Body of pancreas (tissue), 4 donors: Measurements from ENCODE around the gene HOXD8. TPM values are rescaled to one million over a fixed set of nuclear protein-coding genes. Genes with fewer than 3 reads are reported as not detected.

Source experiments
- ATAC-seq: fragments of 150-250 bp; one replicate; pipeline ENCODE4 v1.9.1; 2016
- DNase-seq, 4 donors: peaks; one replicate each; pipeline ENCODE4 v3.0.0-alpha.2; 2019
- H3K27ac ChIP-seq, 4 donors: fragments of 200-600 bp; sonication (generic); 1 replicate in 3 of 4; 2 replicates in 1 of 4; pipeline versions ENCODE4 v1.5.1 to v1.6.1; 2016 to 2019; ENCODE audit warnings: mild to moderate bottlenecking in 1 of 4, mixed read lengths in 1 of 4, moderate library complexity in 1 of 4
- H3K27me3 ChIP-seq, 2 donors: fragments of 200-600 bp; sonication (generic); one replicate each; pipeline ENCODE4 v1.6.0; 2016; ENCODE audit warnings: mild to moderate bottlenecking in 1 of 2
- H3K36me3 ChIP-seq, 2 donors: fragments of 200-600 bp; sonication (generic); replicated peaks in 1 of 2; 2 replicates each; pipeline ENCODE4 v1.5.1; 2016; ENCODE audit warnings: low read depth in 2 of 2; ENCODE audit not compliant: insufficient read depth in 1 of 2
- H3K4me1 ChIP-seq: fragments of 200-600 bp; sonication (generic); one replicate; pipeline ENCODE4 v1.6.0; 2016
- H3K4me3 ChIP-seq, 2 donors: fragments of 200-600 bp; sonication (generic); 1 replicate in 1 of 2; 2 replicates in 1 of 2; pipeline ENCODE4 v1.5.1; 2016 to 2019
- H3K9me3 ChIP-seq, 3 donors: fragments of 200-600 bp; sonication (generic); 1 replicate in 2 of 3; 2 replicates in 1 of 3; pipeline ENCODE4 v1.5.1; 2016
- POLR2A ChIP-seq, 3 donors: fragments of 450-650 bp; IDR thresholded peaks; one replicate each; pipeline ENCODE4 v1.6.1; 2016; ENCODE audit warnings: antibody characterized with exemption in 3 of 3, mild to moderate bottlenecking in 2 of 3
- WGBS, 2 donors: methylation state at CpG; one replicate each; pipeline ENCODE4 v1.1.5; 2017; 5-methylcytosine and 5-hydroxymethylcytosine counted together
- intact Hi-C: fragments of 100-400 bp; cut with DNase I; formaldehyde crosslinking; loops from one replicate; pipeline ENCODE4 v1.15.1; 2023
- total RNA-seq, 2 donors: library from RNA; depleted of rRNA; stranded (reverse); fragments of >200 nt; gene quantifications; one replicate each; pipeline ENCODE4 v1.1.0, GENCODE V29; 2016
- TF ChIP-seq, protein P1 (sequence below), 7 experiments: fragments of 450-650 bp in 4 of 7; fragments of 200-600 bp in 3 of 7; sonication (generic) in 3 of 7; IDR thresholded peaks; one replicate each; pipeline ENCODE4 v1.5.1; 2016 to 2019; ENCODE audit warnings: antibody characterized with exemption in 7 of 7

HOXD8 gene
- total RNA-seq, 2 donors from 2014 or later = 2.6 to 3.1 TPM

DNA sequence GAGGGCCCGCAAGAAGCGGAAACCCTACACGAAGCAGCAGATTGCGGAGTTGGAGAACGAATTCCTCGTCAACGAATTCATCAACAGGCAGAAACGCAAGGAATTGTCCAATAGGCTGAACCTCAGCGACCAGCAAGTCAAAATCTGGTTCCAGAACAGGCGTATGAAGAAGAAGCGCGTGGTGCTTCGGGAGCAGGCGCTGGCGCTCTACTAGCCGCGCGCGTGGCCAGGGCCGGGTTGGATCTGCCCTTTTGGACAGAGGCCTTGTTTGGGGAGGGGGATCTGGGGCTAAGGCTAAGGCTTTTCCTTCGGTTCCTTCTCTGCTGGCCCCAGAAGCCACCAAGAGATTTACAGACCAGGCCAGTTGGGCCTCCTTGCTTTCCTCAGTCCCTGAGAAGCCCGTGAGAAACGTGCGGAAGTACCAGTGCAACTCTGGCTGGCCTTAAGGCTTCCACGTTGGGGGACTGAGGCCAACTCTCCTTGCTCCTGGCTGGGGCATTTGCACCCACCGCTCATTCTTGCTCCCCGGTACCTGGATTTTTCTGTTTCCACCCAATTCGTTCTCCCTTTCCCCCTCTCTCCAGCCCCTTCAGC, 28.9 kb upstream of the HOXD8 start:
- WGBS, 2 donors = 5 to 13% methylated on average over 28 of the region's 28 CpGs
- Histone ChIP-seq H3K4me1 (peaks cover 34% of the 10 kb centered on the region), H3K27me3 (peaks cover 0 to 66% of the 10 kb centered on the region in 2 donors), H3K4me3 (no peak overlapping the region), H3K36me3 (no peaks in the 10 kb centered on the region), H3K9me3 (no peaks in the 10 kb centered on the region), H3K27ac (no peak overlapping the region)
- no peak for TF ChIP-seq POLR2A (IDR thresholded peaks at IDR 0.05)
- TF ChIP-seq, protein P1, sequence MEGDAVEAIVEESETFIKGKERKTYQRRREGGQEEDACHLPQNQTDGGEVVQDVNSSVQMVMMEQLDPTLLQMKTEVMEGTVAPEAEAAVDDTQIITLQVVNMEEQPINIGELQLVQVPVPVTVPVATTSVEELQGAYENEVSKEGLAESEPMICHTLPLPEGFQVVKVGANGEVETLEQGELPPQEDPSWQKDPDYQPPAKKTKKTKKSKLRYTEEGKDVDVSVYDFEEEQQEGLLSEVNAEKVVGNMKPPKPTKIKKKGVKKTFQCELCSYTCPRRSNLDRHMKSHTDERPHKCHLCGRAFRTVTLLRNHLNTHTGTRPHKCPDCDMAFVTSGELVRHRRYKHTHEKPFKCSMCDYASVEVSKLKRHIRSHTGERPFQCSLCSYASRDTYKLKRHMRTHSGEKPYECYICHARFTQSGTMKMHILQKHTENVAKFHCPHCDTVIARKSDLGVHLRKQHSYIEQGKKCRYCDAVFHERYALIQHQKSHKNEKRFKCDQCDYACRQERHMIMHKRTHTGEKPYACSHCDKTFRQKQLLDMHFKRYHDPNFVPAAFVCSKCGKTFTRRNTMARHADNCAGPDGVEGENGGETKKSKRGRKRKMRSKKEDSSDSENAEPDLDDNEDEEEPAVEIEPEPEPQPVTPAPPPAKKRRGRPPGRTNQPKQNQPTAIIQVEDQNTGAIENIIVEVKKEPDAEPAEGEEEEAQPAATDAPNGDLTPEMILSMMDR (IDR thresholded peaks at IDR 0.05) = no peak
- ATAC-seq = no peak
- intact Hi-C loops = no loop called here
- no peak for DNase-seq

- ATAC-seq (no peak), DNase-seq (no peak)
- peaks cover 35% of the 10 kb centered on the region for H3K4me1 ChIP-seq
- 7 to 20% methylated on average over 2 of the region's 2 CpGs for WGBS, 2 donors
- no peak overlapping the region for H3K27ac ChIP-seq
- intact Hi-C loops = no loop called here
- H3K4me3 ChIP-seq = no peak overlapping the region
- TF ChIP-seq, protein P1 (IDR thresholded peaks at IDR 0.05) = no peak
- TF ChIP-seq POLR2A (IDR thresholded peaks at IDR 0.05) = no peak
- H3K36me3 ChIP-seq = no peaks in the 10 kb centered on the region
- H3K27me3 ChIP-seq = peaks cover 0 to 72% of the 10 kb centered on the region in 2 donors
- no peaks in the 10 kb centered on the region for H3K9me3 ChIP-seq
Measured at GRCh38 chr2:176101216-176101830, 28.2 kb upstream of the HOXD8 start.

DNA sequence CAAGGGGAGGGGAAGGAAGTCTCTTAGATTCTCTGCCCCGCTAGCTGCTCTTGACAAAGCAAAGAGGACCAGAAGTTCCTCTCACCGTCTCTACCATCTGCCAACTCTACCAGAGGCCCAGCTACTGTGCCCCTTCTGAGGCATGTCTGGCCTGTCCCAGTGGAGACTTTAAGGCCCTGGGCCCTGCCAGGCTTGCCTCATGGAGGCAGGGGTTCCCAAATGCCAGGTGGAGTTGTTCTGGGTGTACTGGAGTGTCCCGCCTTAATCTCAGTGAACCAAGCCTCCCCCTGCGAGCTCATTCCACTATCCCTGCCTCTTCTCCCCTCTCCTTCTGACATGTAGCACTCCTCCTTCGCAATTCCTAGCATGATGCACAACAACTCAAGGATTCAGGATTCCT, 27.7 kb upstream of the HOXD8 start:
- DNase-seq = no peak
- intact Hi-C loops = no loop called here
- H3K9me3 ChIP-seq = no peaks in the 10 kb centered on the region
- H3K27ac ChIP-seq = no peak overlapping the region
- H3K27me3 ChIP-seq = peaks cover 0 to 75% of the 10 kb centered on the region in 2 donors
- 42 to 47% methylated on average over 5 of the region's 5 CpGs for WGBS, 2 donors
- H3K36me3 ChIP-seq = no peaks in the 10 kb centered on the region
- ATAC-seq = no peak
- peaks cover 35% of the 10 kb centered on the region for H3K4me1 ChIP-seq
- no peak for TF ChIP-seq POLR2A (IDR thresholded peaks at IDR 0.05)
- TF ChIP-seq, protein P1 (IDR thresholded peaks at IDR 0.05) = no peak
- no peak overlapping the region for H3K4me3 ChIP-seq

- Histone ChIP-seq H3K4me3 (no peak overlapping the region), H3K27me3 (peaks cover 0 to 74% of the 10 kb centered on the region in 2 donors), H3K4me1 (peaks cover 34% of the 10 kb centered on the region), H3K36me3 (no peaks in the 10 kb centered on the region), H3K27ac (no peak overlapping the region), H3K9me3 (no peaks in the 10 kb centered on the region)
- no peak for DNase-seq
- WGBS, 2 donors = 13 to 19% methylated on average over 7 of the region's 7 CpGs
- no peak for ATAC-seq
- TF ChIP-seq POLR2A (IDR thresholded peaks at IDR 0.05) = no peak
- TF ChIP-seq, protein P1 (IDR thresholded peaks at IDR 0.05) = no peak
- intact Hi-C loops = no loop called here
Measured at GRCh38 chr2:176102309-176102866, 27.1 kb upstream of the HOXD8 start.
